Neuronal stem cell (in vitro differentiated cells): ENCODE data around the gene POLDIP2.

Experiments
- DNase-seq: peaks from one replicate; pipeline ENCODE4 v3.0.0-alpha.2; 2013; ENCODE audit warnings: low spot score
- H2AFZ ChIP-seq: one replicate; pipeline ENCODE4 v1.6.1; 2013; ENCODE audit warnings: mild to moderate bottlenecking, low read length, inconsistent platforms
- H2AK5ac ChIP-seq: 2 replicates; pipeline ENCODE4 v1.6.1; 2013; ENCODE audit warnings: low read depth, mild to moderate bottlenecking, inconsistent platforms, low read length, moderate library complexity, mixed read lengths
- H2BK120ac ChIP-seq: 2 replicates; pipeline ENCODE4 v1.6.1; 2013; ENCODE audit warnings: low read depth, mild to moderate bottlenecking, inconsistent platforms, low read length, moderate library complexity, mixed read lengths
- H2BK12ac ChIP-seq: one replicate; pipeline ENCODE4 v1.6.1; 2013; ENCODE audit warnings: low read length, inconsistent platforms
- H2BK15ac ChIP-seq: 2 replicates; pipeline ENCODE4 v1.6.1; 2013; ENCODE audit warnings: mild to moderate bottlenecking, low read length, inconsistent platforms, mixed read lengths
- H2BK5ac ChIP-seq: one replicate; pipeline ENCODE4 v1.6.1; 2013; ENCODE audit warnings: inconsistent platforms, mild to moderate bottlenecking, low read length, moderate library complexity
- H3K14ac ChIP-seq: one replicate; pipeline ENCODE4 v1.6.1; 2013; ENCODE audit warnings: low read length, inconsistent platforms
- H3K18ac ChIP-seq: 2 replicates; pipeline ENCODE4 v1.6.1; 2013; ENCODE audit warnings: low read length, inconsistent platforms
- H3K23ac ChIP-seq: 2 replicates; pipeline ENCODE4 v1.6.1; 2013; ENCODE audit warnings: low read depth, mild to moderate bottlenecking, mixed read lengths, low read length, inconsistent platforms; ENCODE audit not compliant: poor library complexity
- H3K27ac ChIP-seq: replicated peaks from 3 replicates; pipeline ENCODE4 v1.5.1; 2013; ENCODE audit warnings: low read length, inconsistent platforms
- H3K27me3 ChIP-seq, 3 experiments: 2 replicates each; pipeline ENCODE4 v1.6.1; 2013; ENCODE audit warnings: low read length in 3 of 3, mild to moderate bottlenecking in 2 of 3, inconsistent platforms in 1 of 3, low read depth in 1 of 3, mixed read lengths in 1 of 3, moderate library complexity in 1 of 3; ENCODE audit not compliant: control insufficient read depth in 3 of 3, insufficient read depth in 3 of 3
- H3K36me3 ChIP-seq, 2 donors: replicated peaks in 1 of 2; 2 replicates each; pipeline ENCODE4 v1.6.1; 2013; ENCODE audit warnings: low read length in 2 of 2; ENCODE audit not compliant: control insufficient read depth in 2 of 2, insufficient read depth in 2 of 2
- H3K4ac ChIP-seq: 2 replicates; pipeline ENCODE4 v1.6.1; 2013; ENCODE audit warnings: inconsistent platforms, mild to moderate bottlenecking, low read length, moderate library complexity
- H3K4me1 ChIP-seq, 2 donors: 1 replicate in 1 of 2; 2 replicates in 1 of 2; pipeline ENCODE4 v1.6.1; 2013; ENCODE audit warnings: low read length in 2 of 2, low read depth in 1 of 2; ENCODE audit not compliant: control insufficient read depth in 2 of 2, insufficient read depth in 1 of 2
- H3K4me2 ChIP-seq: one replicate; pipeline ENCODE4 v1.6.1; 2013; ENCODE audit warnings: mild to moderate bottlenecking, low read length, inconsistent platforms; ENCODE audit not compliant: insufficient read depth, poor library complexity, severe bottlenecking
- H3K4me3 ChIP-seq, 2 donors: 2 replicates each; pipeline ENCODE4 v1.5.1; 2013; ENCODE audit warnings: low read length in 2 of 2, mild to moderate bottlenecking in 2 of 2, inconsistent platforms in 1 of 2, moderate library complexity in 1 of 2
- H3K79me1 ChIP-seq: one replicate; pipeline ENCODE4 v1.6.1; 2013; ENCODE audit warnings: low read depth, mild to moderate bottlenecking, inconsistent platforms, low read length, moderate library complexity
- H3K9ac ChIP-seq: one replicate; pipeline ENCODE4 v1.6.1; 2013; ENCODE audit warnings: mild to moderate bottlenecking, low read depth, low read length, inconsistent platforms; ENCODE audit not compliant: poor library complexity
- H3K9me3 ChIP-seq, 2 donors: replicated peaks in 1 of 2; 2 replicates each; pipeline versions ENCODE3 to v1.6.1; 2013; ENCODE audit warnings: low read length in 2 of 2, mild to moderate bottlenecking in 2 of 2, inconsistent platforms in 1 of 2, low read depth in 1 of 2, mixed read lengths in 1 of 2, moderate library complexity in 1 of 2; ENCODE audit not compliant: control insufficient read depth in 2 of 2, insufficient read depth in 1 of 2
- H4K8ac ChIP-seq: one replicate; pipeline ENCODE4 v1.6.1; 2013; ENCODE audit warnings: low read depth, mild to moderate bottlenecking, inconsistent platforms, low read length, moderate library complexity
- H4K91ac ChIP-seq: one replicate; pipeline ENCODE4 v1.6.1; 2013; ENCODE audit warnings: low read length, low read depth, mild to moderate bottlenecking, inconsistent platforms; ENCODE audit not compliant: poor library complexity
- WGBS, 2 donors: extraction: QIAGEN DNeasy Blood & Tissue Kit; methylation state at CpG; one replicate each; pipeline ENCODE4 v1.1.7; 2013; ENCODE audit warnings: missing lambda C conversion rate in 2 of 2, mixed read lengths in 1 of 2; ENCODE audit not compliant: insufficient read length in 2 of 2, insufficient replicate concordance in 1 of 2; ENCODE audit errors: extremely low coverage in 2 of 2; 5-methylcytosine and 5-hydroxymethylcytosine counted together

POLDIP2 gene

DNA sequence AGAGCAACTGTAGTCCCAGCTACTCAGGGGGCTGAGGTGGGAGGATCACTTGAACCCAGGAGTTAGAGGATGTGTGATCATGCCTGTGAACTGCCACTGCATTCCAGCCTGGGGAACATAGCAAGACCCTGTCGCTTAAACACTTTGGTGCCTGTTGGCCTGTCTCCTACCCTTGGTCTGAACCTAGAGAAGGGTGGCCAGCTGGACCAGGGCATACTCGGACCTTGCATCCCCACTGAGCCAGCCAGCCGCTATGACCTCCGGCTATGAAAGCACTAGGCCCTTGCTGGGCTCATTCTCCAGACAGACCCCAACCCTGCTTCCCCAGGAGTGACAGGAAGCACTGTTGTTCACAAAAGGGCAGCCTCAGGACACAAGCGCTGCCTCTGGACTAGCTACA, 26.7 kb downstream of the POLDIP2 start:
- Histone ChIP-seq H2BK120ac (no peak overlapping the region), H2AK5ac (no peak overlapping the region), H2BK15ac (no peak overlapping the region), H4K8ac (no peak overlapping the region), H2BK5ac (no peak overlapping the region), H4K91ac (no peak overlapping the region), H3K4me3 (no peak overlapping the region), H3K27me3 (no peaks in the 10 kb centered on the region), H2AFZ (no peak overlapping the region), H2BK12ac (no peak overlapping the region), H3K27ac (no peak overlapping the region), H3K9me3 (no peaks in the 10 kb centered on the region), H3K36me3 (peaks cover 27 to 56% of the 10 kb centered on the region in 2 donors), H3K14ac (no peak overlapping the region), H3K79me1 (peaks cover 2% of the 10 kb centered on the region), H3K18ac (no peak overlapping the region), H3K4me2 (no peak overlapping the region), H3K9ac (no peak overlapping the region), H3K4me1 (peaks cover 14 to 16% of the 10 kb centered on the region in 2 donors), H3K23ac (no peak overlapping the region), H3K4ac (no peak overlapping the region)
- no CpG with 5 or more reads among the region's 5 CpGs for WGBS, 2 donors
- no peak for DNase-seq

DNA sequence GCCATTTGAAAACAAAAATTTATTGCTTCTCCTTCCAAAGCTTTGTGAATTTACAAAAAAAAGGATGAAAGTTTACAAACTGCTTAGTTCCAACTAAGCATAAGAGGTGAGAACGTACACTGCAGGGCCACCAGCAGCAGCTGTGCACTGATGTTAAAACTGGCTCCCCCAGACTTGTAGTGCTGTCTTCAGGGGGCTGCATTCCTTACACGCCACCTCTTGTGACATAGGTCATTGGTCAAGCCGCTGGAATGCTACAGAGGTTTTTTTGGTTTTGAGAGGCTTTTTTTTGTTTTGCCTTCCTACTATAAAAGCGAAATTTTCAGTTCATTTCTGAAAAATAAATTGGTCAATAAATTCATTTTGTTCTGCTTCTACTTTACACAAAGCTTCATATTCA, 29.0 kb downstream of the POLDIP2 start:
- Histone ChIP-seq H3K4ac (no peak overlapping the region), H3K27ac (peak overlapping the region; percentile 65), H2BK15ac (no peak overlapping the region), H3K36me3 (peaks cover 28 to 77% of the 10 kb centered on the region in 2 donors), H3K79me1 (no peaks in the 10 kb centered on the region), H2AFZ (no peak overlapping the region), H3K9ac (no peak overlapping the region), H4K8ac (no peak overlapping the region), H4K91ac (no peak overlapping the region), H3K18ac (no peak overlapping the region), H3K4me2 (no peak overlapping the region), H3K4me1 (peaks cover 10 to 13% of the 10 kb centered on the region in 2 donors), H2AK5ac (no peak overlapping the region), H3K4me3 (no peak overlapping the region), H3K9me3 (no peaks in the 10 kb centered on the region), H3K14ac (no peak overlapping the region), H2BK12ac (no peak overlapping the region), H3K23ac (no peak overlapping the region), H3K27me3 (no peaks in the 10 kb centered on the region), H2BK5ac (no peak overlapping the region), H2BK120ac (no peak overlapping the region)
- no peak for DNase-seq
- no CpG with 5 or more reads among the region's 4 CpGs for WGBS, 2 donors

DNA sequence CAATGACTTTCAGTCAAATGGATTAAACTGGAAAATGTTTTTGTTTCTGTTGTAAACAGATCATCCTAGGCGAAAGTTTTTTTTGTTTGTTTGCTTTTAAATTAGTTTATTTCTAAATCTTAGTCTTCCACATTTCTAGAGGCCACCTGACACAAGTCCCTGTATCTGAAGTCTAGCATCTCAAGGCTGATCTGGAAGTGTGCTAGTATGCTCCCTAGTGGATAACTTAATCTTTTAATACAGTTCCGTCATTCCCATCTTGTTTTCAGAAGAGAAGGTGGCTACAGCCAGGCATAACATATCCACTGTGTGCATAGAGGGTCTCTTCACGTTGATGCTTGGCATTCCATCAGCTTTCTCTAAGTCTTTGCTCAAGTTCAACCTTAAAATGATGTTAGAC, 29.6 kb downstream of the POLDIP2 start:
- H4K8ac ChIP-seq = no peak overlapping the region
- no peak for DNase-seq
- no peaks in the 10 kb centered on the region for H3K79me1 ChIP-seq
- H3K36me3 ChIP-seq = peaks cover 28 to 82% of the 10 kb centered on the region in 2 donors
- no peak overlapping the region for H3K18ac ChIP-seq
- no peak overlapping the region for H3K9ac ChIP-seq
- no peak overlapping the region for H2BK5ac ChIP-seq
- H2BK120ac ChIP-seq = no peak overlapping the region
- no peak overlapping the region for H4K91ac ChIP-seq
- H3K4me3 ChIP-seq = no peak overlapping the region
- no peak overlapping the region for H2AFZ ChIP-seq
- H2BK15ac ChIP-seq = no peak overlapping the region
- H2AK5ac ChIP-seq = no peak overlapping the region
- H3K27ac ChIP-seq = peak overlapping the region; percentile 65
- H2BK12ac ChIP-seq = no peak overlapping the region
- peaks cover 12 to 15% of the 10 kb centered on the region in 2 donors for H3K4me1 ChIP-seq
- H3K23ac ChIP-seq = no peak overlapping the region
- no peak overlapping the region for H3K14ac ChIP-seq
- no peak overlapping the region for H3K4ac ChIP-seq
- H3K4me2 ChIP-seq = no peak overlapping the region
- no CpG with 5 or more reads among the region's 3 CpGs for WGBS, 2 donors
- H3K27me3 ChIP-seq = no peaks in the 10 kb centered on the region
- no peaks in the 10 kb centered on the region for H3K9me3 ChIP-seq

DNA sequence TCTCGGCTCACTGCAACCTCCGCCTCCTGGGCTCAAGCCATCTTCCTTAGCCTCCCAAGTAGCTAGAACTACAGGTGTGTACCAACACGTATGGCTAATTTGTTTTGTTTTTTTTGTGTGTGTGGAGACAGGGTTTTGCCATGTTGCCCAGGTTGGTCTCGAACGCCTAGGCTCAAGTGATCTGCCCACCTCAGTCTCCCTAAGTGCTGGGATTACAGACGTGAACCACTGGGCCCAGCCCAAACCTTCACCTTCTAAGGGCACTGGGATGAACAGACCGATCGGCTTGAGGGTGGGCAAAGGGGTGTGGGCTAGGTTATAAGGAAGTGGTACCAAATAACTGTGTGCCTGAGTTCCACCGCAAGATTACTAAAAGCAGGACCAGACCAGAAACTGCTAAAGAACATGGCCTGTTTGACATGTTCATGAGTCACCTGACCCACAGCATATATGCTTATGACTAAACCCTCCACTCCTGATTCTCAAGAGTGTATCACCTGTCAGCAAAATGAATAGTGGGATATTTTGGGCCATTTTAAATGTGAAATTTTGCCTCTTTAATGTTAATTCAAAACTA, 30.2 kb downstream of the POLDIP2 start:
- Histone ChIP-seq H3K27ac (no peak overlapping the region), H3K14ac (no peak overlapping the region), H3K4me3 (no peak overlapping the region), H3K4ac (no peak overlapping the region), H3K18ac (no peak overlapping the region), H3K9me3 (no peaks in the 10 kb centered on the region), H3K4me2 (no peak overlapping the region), H2BK15ac (no peak overlapping the region), H3K9ac (no peak overlapping the region), H2BK12ac (no peak overlapping the region), H3K79me1 (no peaks in the 10 kb centered on the region), H3K23ac (no peak overlapping the region), H4K8ac (no peak overlapping the region), H2AFZ (no peak overlapping the region), H2AK5ac (no peak overlapping the region), H4K91ac (no peak overlapping the region), H3K36me3 (peaks cover 28 to 87% of the 10 kb centered on the region in 2 donors), H3K4me1 (peaks cover 12 to 15% of the 10 kb centered on the region in 2 donors), H3K27me3 (no peaks in the 10 kb centered on the region), H2BK120ac (no peak overlapping the region), H2BK5ac (no peak overlapping the region)
- no peak for DNase-seq
- no CpG with 5 or more reads among the region's 9 CpGs for whole genome bisulfite sequencing, 2 donors
